NCI-H187 treated with DMSO at 0.1 percent for 48 hours (cell line): ENCODE results near the gene MGAT4A.
"Not testable (repeated sequence)": the region's sequence is repeated elsewhere in the genome, so short reads cannot be mapped to it uniquely, and the experiment has no call there.

Source experiments
- DNase-seq: peaks from one replicate; lab custom pipeline; 2025; lab: John Stamatoyannopoulos, UW

MGAT4A gene

GRCh38 chr2:98607104-98607503 is 123.8 kb downstream of the MGAT4A start:
- no peak for DNase-seq

GRCh38 chr2:98606431-98606830 is 124.5 kb downstream of the MGAT4A start:
- no peak for DNase-seq

GRCh38 chr2:98605076-98605475 is 125.9 kb downstream of the MGAT4A start:
- no peak for DNase-seq

- DNase-seq: no peak
Measured at GRCh38 chr2:98604547-98604946, 126.4 kb downstream of the MGAT4A start.

GRCh38 chr2:98601532-98602132 is 129.3 kb downstream of the MGAT4A start:
- no peak for DNase-seq

GRCh38 chr2:98598781-98599428 is 132.0 kb downstream of the MGAT4A start:
- no peak for DNase-seq

GRCh38 chr2:98594665-98595064 is 136.3 kb downstream of the MGAT4A start:
- DNase-seq: not testable (repeated sequence)

- no peak for DNase-seq
Measured at GRCh38 chr2:98592565-98592964, 138.4 kb downstream of the MGAT4A start.

GRCh38 chr2:98589489-98589888 is 141.4 kb downstream of the MGAT4A start:
- DNase-seq: no peak

GRCh38 chr2:98588880-98589431 is 142.0 kb downstream of the MGAT4A start:
- no peak for DNase-seq

- DNase-seq: no peak
Measured at GRCh38 chr2:98586551-98587140, 144.3 kb downstream of the MGAT4A start.

GRCh38 chr2:98585386-98585785 is 145.5 kb downstream of the MGAT4A start:
- no peak for DNase-seq

- no peak for DNase-seq
Measured at GRCh38 chr2:98583816-98584618, 146.9 kb downstream of the MGAT4A start.

GRCh38 chr2:98583276-98583675 is 147.7 kb downstream of the MGAT4A start:
- DNase-seq: no peak

GRCh38 chr2:98582523-98582922 is 148.4 kb downstream of the MGAT4A start:
- no peak for DNase-seq

- DNase-seq: no peak
Measured at GRCh38 chr2:98580656-98581284, 150.2 kb downstream of the MGAT4A start.

GRCh38 chr2:98579926-98580325 is 151.0 kb downstream of the MGAT4A start:
- DNase-seq: no peak

- no peak for DNase-seq
Measured at GRCh38 chr2:98578231-98578630, 152.7 kb downstream of the MGAT4A start.

- no peak for DNase-seq
Measured at GRCh38 chr2:98577313-98577712, 153.6 kb downstream of the MGAT4A start.

- DNase-seq: no peak
Measured at GRCh38 chr2:98576666-98577312, 154.1 kb downstream of the MGAT4A start.

GRCh38 chr2:98573426-98573825 is 157.5 kb downstream of the MGAT4A start:
- DNase-seq: no peak
